ENCODE measurements around the gene BAIAP3.

DNA sequence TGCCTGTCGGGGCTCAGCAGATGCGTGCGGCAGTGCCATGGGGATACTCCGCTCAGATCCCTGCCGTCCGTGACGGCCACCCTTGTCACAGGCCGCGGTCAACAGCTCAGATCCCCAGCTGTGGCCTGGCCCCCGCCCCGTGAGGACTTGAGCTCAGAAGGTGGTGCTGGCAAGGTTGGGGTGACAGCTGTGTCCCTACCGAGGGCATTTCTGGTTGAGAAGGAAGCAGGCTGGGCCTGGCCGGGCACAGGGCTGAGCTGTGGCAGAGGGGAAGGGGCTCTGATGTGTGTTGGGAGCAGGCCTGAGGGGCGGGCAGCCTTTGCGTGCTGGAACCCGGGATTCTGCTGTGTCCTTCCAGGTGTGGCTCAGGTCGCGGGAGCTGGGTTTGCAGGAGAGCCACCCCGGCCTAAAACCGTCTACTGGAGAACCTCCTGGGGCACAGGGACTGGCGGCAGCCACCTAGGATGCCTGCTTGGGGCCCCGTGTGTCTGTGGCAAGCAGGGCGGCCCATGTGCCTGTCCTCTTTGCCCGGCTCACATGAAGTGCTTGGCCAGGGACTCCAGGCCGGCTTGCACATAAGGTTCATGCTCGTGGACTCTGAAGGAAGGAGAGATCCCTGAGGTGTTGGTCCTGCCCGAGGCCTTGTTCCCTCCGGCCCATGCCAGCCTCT, 18.9 kb upstream of the BAIAP3 start:
- TF ChIP-seq, protein P1, sequence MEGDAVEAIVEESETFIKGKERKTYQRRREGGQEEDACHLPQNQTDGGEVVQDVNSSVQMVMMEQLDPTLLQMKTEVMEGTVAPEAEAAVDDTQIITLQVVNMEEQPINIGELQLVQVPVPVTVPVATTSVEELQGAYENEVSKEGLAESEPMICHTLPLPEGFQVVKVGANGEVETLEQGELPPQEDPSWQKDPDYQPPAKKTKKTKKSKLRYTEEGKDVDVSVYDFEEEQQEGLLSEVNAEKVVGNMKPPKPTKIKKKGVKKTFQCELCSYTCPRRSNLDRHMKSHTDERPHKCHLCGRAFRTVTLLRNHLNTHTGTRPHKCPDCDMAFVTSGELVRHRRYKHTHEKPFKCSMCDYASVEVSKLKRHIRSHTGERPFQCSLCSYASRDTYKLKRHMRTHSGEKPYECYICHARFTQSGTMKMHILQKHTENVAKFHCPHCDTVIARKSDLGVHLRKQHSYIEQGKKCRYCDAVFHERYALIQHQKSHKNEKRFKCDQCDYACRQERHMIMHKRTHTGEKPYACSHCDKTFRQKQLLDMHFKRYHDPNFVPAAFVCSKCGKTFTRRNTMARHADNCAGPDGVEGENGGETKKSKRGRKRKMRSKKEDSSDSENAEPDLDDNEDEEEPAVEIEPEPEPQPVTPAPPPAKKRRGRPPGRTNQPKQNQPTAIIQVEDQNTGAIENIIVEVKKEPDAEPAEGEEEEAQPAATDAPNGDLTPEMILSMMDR (IDR thresholded peaks at IDR 0.05), result no peak
- TF ChIP-seq POLR2A (IDR thresholded peaks at IDR 0.05), result no peak
